Measurements from ENCODE around the gene AAK1. TPM values are rescaled to one million over a fixed set of nuclear protein-coding genes. Genes with fewer than 3 reads are reported as not detected.
A peak's percentile ranks its signal among the peaks of the same experiment; 100 is the strongest.

The AAK1 gene
- total RNA-seq, 4 donors from 2014 or later: 34.8 to 109 (median 70.2) TPM

DNA sequence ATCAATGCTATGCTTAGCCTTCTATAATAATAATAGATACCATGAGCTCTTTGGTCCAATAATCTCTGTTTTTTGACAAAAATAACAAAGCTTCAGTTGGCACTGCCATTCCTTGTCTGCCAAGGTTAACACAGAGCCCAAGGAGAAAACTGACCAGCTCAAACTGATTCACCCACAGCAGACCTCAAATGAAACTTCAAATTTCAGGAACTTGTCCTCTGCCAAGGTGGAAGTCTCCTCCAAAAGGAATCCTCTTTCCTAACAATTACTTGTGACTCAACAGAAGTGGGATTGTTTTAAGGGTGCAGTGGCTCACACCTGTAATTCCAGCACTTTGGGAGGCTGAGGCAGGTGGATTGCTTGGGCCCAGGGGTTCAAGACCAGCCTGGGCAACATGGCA lies 12.1 kb downstream of the AAK1 start:
- H3K4me3 ChIP-seq: no peak overlapping the region
- DNase-seq: no peak
- in situ Hi-C loops (cut with MboI; ENCODE audit: low pct_ligation_motif_present in 1 of 4, low pct_unique_long_range_greater_than_20kb in 1 of 4, low sequenced_read_pairs in 3 of 4): no loop called here
- peaks cover 0 to 32% (median 0%) of the 10 kb centered on the region in 4 donors for H3K4me1 ChIP-seq
- no peak for TF ChIP-seq EP300 (IDR thresholded peaks at IDR 0.05; ENCODE audit: low read depth)
- TF ChIP-seq POLR2AphosphoS5 (IDR thresholded peaks at IDR 0.05): no peak
- TF ChIP-seq, protein P1, sequence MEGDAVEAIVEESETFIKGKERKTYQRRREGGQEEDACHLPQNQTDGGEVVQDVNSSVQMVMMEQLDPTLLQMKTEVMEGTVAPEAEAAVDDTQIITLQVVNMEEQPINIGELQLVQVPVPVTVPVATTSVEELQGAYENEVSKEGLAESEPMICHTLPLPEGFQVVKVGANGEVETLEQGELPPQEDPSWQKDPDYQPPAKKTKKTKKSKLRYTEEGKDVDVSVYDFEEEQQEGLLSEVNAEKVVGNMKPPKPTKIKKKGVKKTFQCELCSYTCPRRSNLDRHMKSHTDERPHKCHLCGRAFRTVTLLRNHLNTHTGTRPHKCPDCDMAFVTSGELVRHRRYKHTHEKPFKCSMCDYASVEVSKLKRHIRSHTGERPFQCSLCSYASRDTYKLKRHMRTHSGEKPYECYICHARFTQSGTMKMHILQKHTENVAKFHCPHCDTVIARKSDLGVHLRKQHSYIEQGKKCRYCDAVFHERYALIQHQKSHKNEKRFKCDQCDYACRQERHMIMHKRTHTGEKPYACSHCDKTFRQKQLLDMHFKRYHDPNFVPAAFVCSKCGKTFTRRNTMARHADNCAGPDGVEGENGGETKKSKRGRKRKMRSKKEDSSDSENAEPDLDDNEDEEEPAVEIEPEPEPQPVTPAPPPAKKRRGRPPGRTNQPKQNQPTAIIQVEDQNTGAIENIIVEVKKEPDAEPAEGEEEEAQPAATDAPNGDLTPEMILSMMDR (IDR thresholded peaks at IDR 0.05): no peak
- TF ChIP-seq POLR2A (IDR thresholded peaks at IDR 0.05): no peak
- H3K36me3 ChIP-seq: no peaks in the 10 kb centered on the region
- H3K27me3 ChIP-seq: no peaks in the 10 kb centered on the region
- no peaks in the 10 kb centered on the region for H3K9me3 ChIP-seq
- no peak overlapping the region for H3K27ac ChIP-seq
- intact Hi-C loops (cut with DNase I; ENCODE audit: low total_unique reads): no loop called here

DNA sequence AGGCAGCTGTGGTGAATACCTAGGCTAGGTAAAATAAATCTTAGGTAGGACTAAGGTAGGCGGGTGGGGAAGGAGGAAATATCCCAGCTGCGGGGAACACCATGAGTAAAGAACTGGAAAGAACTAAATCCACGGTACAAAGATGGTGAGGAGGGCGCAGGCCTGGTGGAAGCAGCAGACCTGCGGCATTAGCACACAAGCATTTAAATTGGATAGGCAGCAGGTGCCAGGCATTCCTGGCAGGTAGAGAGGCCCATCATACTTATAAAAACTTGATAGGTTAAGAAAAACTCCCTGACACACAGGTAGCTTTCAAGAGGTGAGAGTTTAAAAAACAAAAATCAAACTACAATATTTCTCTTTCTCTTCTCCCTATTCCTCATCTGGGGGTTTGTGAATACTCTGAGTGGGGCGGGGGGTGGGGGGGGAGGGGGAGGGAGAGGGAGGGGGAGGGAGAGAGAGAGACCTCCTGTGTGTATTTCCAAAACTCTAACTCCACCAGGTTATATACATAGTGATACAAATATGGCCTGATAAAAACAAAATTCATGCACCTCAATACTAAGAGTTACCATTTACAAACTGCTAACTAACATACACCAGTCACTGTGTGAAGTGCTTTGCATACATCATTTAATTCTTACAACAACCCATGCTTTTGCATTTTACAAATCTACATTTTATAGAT lies 13.5 kb downstream of the AAK1 start:
- TF ChIP-seq EP300 (IDR thresholded peaks at IDR 0.05; ENCODE audit: low read depth) (no peak), POLR2A (IDR thresholded peaks at IDR 0.05) (no peak), POLR2AphosphoS5 (IDR thresholded peaks at IDR 0.05) (no peak)
- TF ChIP-seq, protein P1 (IDR thresholded peaks at IDR 0.05): no peak
- no peaks in the 10 kb centered on the region for H3K9me3 ChIP-seq
- H3K27ac ChIP-seq: no peak overlapping the region
- H3K4me3 ChIP-seq: no peak overlapping the region
- H3K4me1 ChIP-seq: peaks cover 6 to 39% (median 9%) of the 10 kb centered on the region in 4 donors
- H3K27me3 ChIP-seq: no peaks in the 10 kb centered on the region
- no peak for DNase-seq
- in situ Hi-C loops (cut with MboI; ENCODE audit: low pct_ligation_motif_present in 1 of 4, low pct_unique_long_range_greater_than_20kb in 1 of 4, low sequenced_read_pairs in 3 of 4) (no loop called here), intact Hi-C loops (cut with DNase I; ENCODE audit: low total_unique reads) (no loop called here)
- no peaks in the 10 kb centered on the region for H3K36me3 ChIP-seq
- WGBS, 2 donors (ENCODE audit: low coverage in 1 of 2): 88 to 100% methylated on average over 1 to 6 of the region's 6 CpGs

DNA sequence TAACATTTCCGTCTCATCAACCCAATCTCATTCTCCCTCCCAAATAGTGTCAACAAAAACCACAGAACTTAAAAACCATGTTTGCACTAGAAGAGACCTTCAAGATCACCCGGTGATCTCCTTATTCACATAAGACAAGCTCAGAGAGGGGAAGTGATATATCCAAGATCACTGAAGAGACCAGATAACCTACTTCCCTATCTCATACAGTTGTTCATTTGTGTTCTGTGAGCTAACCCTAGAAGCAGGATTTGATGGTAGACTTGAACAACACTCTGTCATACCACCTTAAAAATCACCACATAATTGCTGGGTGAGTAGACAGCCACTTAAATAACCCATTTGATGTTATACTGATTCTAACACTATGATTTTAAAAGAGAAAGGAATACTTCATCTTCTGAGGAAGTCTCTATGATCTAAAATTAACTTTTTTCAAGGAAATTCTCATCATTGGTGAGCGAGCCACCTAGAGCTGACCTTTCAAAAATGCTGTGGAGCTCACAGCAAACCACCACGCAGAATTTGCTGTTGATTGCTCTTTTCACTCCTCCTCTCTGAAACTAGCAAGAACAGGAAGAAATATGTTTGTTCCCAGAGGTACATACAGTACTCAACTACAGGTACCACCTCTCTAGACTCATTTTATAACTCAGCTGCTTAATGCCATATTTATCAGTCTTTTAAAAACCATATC lies 15.1 kb downstream of the AAK1 start:
- in situ Hi-C loops (cut with MboI; ENCODE audit: low pct_ligation_motif_present in 1 of 4, low pct_unique_long_range_greater_than_20kb in 1 of 4, low sequenced_read_pairs in 3 of 4) (no loop called here), intact Hi-C loops (cut with DNase I; ENCODE audit: low total_unique reads) (no loop called here)
- Histone ChIP-seq H3K36me3 (no peaks in the 10 kb centered on the region), H3K9me3 (no peaks in the 10 kb centered on the region), H3K27ac (peak overlapping the region in 1 of 4 donors; percentile 9), H3K4me3 (no peak overlapping the region), H3K27me3 (no peaks in the 10 kb centered on the region), H3K4me1 (peaks cover 15 to 55% (median 18%) of the 10 kb centered on the region in 4 donors)
- 71 to 75% methylated on average over 3 to 4 of the region's 4 CpGs for WGBS, 2 donors (ENCODE audit: low coverage in 1 of 2)
- no peak for TF ChIP-seq POLR2AphosphoS5 (IDR thresholded peaks at IDR 0.05)
- no peak for TF ChIP-seq POLR2A (IDR thresholded peaks at IDR 0.05)
- TF ChIP-seq EP300 (IDR thresholded peaks at IDR 0.05; ENCODE audit: low read depth): no peak
- TF ChIP-seq, protein P1 (IDR thresholded peaks at IDR 0.05): no peak
- DNase-seq: no peak

DNA sequence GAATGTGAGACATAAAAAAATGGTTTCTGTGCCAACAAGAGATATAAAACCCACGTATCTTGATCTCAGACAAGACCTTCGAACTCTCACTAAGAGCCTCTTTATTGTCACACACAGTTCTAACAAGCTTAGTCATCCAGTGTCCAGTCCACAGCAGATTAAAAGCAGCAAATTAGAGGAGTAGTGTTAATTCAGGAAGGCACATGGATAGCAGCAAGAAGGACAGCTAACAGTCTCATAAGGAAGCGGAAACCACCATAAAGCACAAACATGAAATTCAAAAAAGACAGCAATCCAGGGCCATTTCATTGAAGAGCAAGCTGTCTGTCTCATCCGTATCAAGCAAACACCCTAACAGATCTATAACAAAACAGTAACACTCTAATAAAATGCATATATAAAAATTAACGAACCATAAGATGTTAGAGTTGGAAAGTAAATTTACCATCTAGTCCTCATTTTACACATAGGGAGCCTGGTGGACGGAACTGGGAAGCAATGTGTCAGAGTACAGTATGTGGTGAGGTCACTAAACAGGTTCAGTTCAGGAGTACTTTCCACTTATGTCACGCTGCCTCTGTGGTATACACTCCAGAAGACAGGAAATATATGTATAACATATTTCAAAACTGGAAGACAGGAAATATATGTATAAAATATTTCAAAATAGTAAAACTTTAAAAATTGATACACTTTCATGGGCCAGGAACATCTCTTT lies 18.3 kb downstream of the AAK1 start:
- TF ChIP-seq POLR2A (IDR thresholded peaks at IDR 0.05) (no peak), POLR2AphosphoS5 (IDR thresholded peaks at IDR 0.05) (peak in 2 of 3 donors; percentile 42 to 64), EP300 (IDR thresholded peaks at IDR 0.05; ENCODE audit: low read depth) (no peak)
- TF ChIP-seq, protein P1 (IDR thresholded peaks at IDR 0.05): peak in 1 of 5 experiments; percentile 21
- intact Hi-C loops (cut with DNase I; ENCODE audit: low total_unique reads) (no loop called here), in situ Hi-C loops (cut with MboI; ENCODE audit: low pct_ligation_motif_present in 1 of 4, low pct_unique_long_range_greater_than_20kb in 1 of 4, low sequenced_read_pairs in 3 of 4) (no loop called here)
- H3K27ac ChIP-seq: peak overlapping the region; percentile 36 to 59 (median 50)
- DNase-seq: no peak
- WGBS, 2 donors (ENCODE audit: low coverage in 1 of 2): 47 to 48% methylated on average over 5 to 7 of the region's 7 CpGs
- H3K27me3 ChIP-seq: no peaks in the 10 kb centered on the region
- no peak overlapping the region for H3K4me3 ChIP-seq
- H3K4me1 ChIP-seq: peaks cover 15 to 60% (median 19%) of the 10 kb centered on the region in 4 donors
- no peaks in the 10 kb centered on the region for H3K9me3 ChIP-seq
- no peaks in the 10 kb centered on the region for H3K36me3 ChIP-seq
